CD14-positive monocyte (primary cell): Measurements from ENCODE around the gene TMEM52B. TPM values are rescaled to one million over a fixed set of nuclear protein-coding genes. Genes with fewer than 3 reads are reported as not detected.
A peak's percentile ranks its signal among the peaks of the same experiment; 100 is the strongest.

Source experiments
- DNase-seq, 3 donors: peaks; one replicate each; pipeline ENCODE4 v3.0.0-alpha.2; 2011 to 2022
- H2AFZ ChIP-seq: 2 replicates; pipeline ENCODE4 v1.6.0; 2012; ENCODE audit warnings: mild to moderate bottlenecking, low read depth, low read length, inconsistent platforms; ENCODE audit not compliant: insufficient read depth, poor library complexity, severe bottlenecking
- H3K27ac ChIP-seq, 2 donors: 1 replicate in 1 of 2; 2 replicates in 1 of 2; pipeline ENCODE4 v1.5.1; 2012 to 2013; ENCODE audit warnings: low read length in 2 of 2, control low read depth in 1 of 2, inconsistent platforms in 1 of 2, low read depth in 1 of 2, mild to moderate bottlenecking in 1 of 2
- H3K27me3 ChIP-seq, 2 donors: one replicate each; pipeline versions ENCODE4 v1.6.0 to v1.6.1; 2011 to 2013; ENCODE audit warnings: low read length in 2 of 2; ENCODE audit not compliant: control insufficient read depth in 2 of 2, insufficient read depth in 2 of 2
- H3K36me3 ChIP-seq, 2 donors: replicated peaks in 1 of 2; 1 replicate in 1 of 2; 2 replicates in 1 of 2; pipeline versions ENCODE4 v1.5.1 to v1.6.1; 2012 to 2013; ENCODE audit warnings: low read length in 2 of 2, control low read depth in 1 of 2, inconsistent platforms in 1 of 2, mild to moderate bottlenecking in 1 of 2; ENCODE audit not compliant: insufficient read depth in 2 of 2, control insufficient read depth in 1 of 2
- H3K4me1 ChIP-seq, 2 donors: 1 replicate in 1 of 2; 2 replicates in 1 of 2; pipeline versions ENCODE4 v1.5.1 to v1.6.1; 2012 to 2013; ENCODE audit warnings: low read length in 2 of 2, control low read depth in 1 of 2, inconsistent platforms in 1 of 2, mild to moderate bottlenecking in 1 of 2, moderate library complexity in 1 of 2; ENCODE audit not compliant: insufficient read depth in 2 of 2, control insufficient read depth in 1 of 2
- H3K4me2 ChIP-seq: replicated peaks from 2 replicates; pipeline ENCODE3; 2012; ENCODE audit warnings: low read length, moderate library complexity, mild to moderate bottlenecking; ENCODE audit not compliant: poor library complexity, severe bottlenecking; ENCODE audit errors: extremely low read depth
- H3K4me3 ChIP-seq, 3 experiments: fragments of 200-600 bp in 1 of 3; sonication (generic) in 1 of 3; replicated peaks in 1 of 3; 1 replicate in 2 of 3; 2 replicates in 1 of 3; pipeline ENCODE4 v1.5.1; 2011 to 2013; ENCODE audit warnings: low read length in 3 of 3, mild to moderate bottlenecking in 3 of 3, control low read depth in 2 of 3, low read depth in 2 of 3, inconsistent platforms in 1 of 3, moderate library complexity in 1 of 3
- H3K79me2 ChIP-seq: 2 replicates; pipeline ENCODE4 v1.6.0; 2012; ENCODE audit warnings: mild to moderate bottlenecking, control low read depth, inconsistent platforms, low read length, moderate library complexity; ENCODE audit not compliant: insufficient read depth
- H3K9ac ChIP-seq: 2 replicates; pipeline ENCODE4 v1.6.0; 2017; ENCODE audit warnings: low read length, mild to moderate bottlenecking; ENCODE audit not compliant: insufficient read depth, poor library complexity, severe bottlenecking
- H3K9me3 ChIP-seq, 2 donors: replicated peaks in 1 of 2; 1 replicate in 1 of 2; 2 replicates in 1 of 2; pipeline versions ENCODE4 v1.5.1 to v1.6.1; 2012 to 2013; ENCODE audit warnings: low read length in 2 of 2, control low read depth in 1 of 2; ENCODE audit not compliant: control insufficient read depth in 1 of 2, insufficient read depth in 1 of 2
- H4K20me1 ChIP-seq: 2 replicates; pipeline ENCODE4 v1.6.0; 2012; ENCODE audit warnings: mild to moderate bottlenecking, low read length, control low read depth, moderate library complexity; ENCODE audit not compliant: insufficient read depth
- H3K27ac Mint-ChIP-seq, 7 donors: one replicate each; pipeline ENCODE4 v1.8.0; 2020; ENCODE audit warnings: mild to moderate bottlenecking in 7 of 7, mixed read lengths in 7 of 7, moderate library complexity in 6 of 7, inconsistent platforms in 2 of 7
- H3K27me3 Mint-ChIP-seq, 3 donors: one replicate each; pipeline ENCODE4 v1.8.0; 2021 to 2022; ENCODE audit warnings: low read depth in 3 of 3, mild to moderate bottlenecking in 3 of 3, mixed read lengths in 3 of 3, moderate library complexity in 3 of 3, inconsistent platforms in 1 of 3
- H3K36me3 Mint-ChIP-seq, 2 donors: one replicate each; pipeline ENCODE4 v1.8.0; 2020; ENCODE audit warnings: mixed read lengths in 2 of 2, inconsistent platforms in 1 of 2, mild to moderate bottlenecking in 1 of 2
- H3K4me1 Mint-ChIP-seq: one replicate; pipeline ENCODE4 v1.8.0; 2020; ENCODE audit warnings: mild to moderate bottlenecking, mixed read lengths
- H3K4me3 Mint-ChIP-seq, 2 donors: one replicate each; pipeline ENCODE4 v1.8.0; 2020; ENCODE audit warnings: mild to moderate bottlenecking in 2 of 2, mixed read lengths in 2 of 2, moderate library complexity in 1 of 2
- H3K9me3 Mint-ChIP-seq, 7 donors: one replicate each; pipeline ENCODE4 v1.8.0; 2020 to 2022; ENCODE audit warnings: mixed read lengths in 7 of 7, mild to moderate bottlenecking in 6 of 7, moderate library complexity in 6 of 7, inconsistent platforms in 2 of 7
- WGBS: methylation state at CpG from one replicate; pipeline ENCODE4 v1.1.5; 2013; ENCODE audit warnings: missing lambda C conversion rate; ENCODE audit not compliant: insufficient coverage; 5-methylcytosine and 5-hydroxymethylcytosine counted together
- intact Hi-C, 2 donors: fragments of 100-400 bp; cut with micrococcal nuclease; formaldehyde crosslinking; loops; one replicate each; pipeline versions ENCODE4 v1.15.0 to v1.15.1; 2023
- polyA plus RNA-seq, 3 donors: library from polyadenylated mRNA; depleted of rRNA in 1 of 3; unstranded in 2 of 3; stranded (reverse) in 1 of 3; fragments of 300-500 nt in 2 of 3; fragments of >200 nt in 1 of 3; fragmentation: Illumina TruSeq in 2 of 3; gene quantifications; 1 replicate in 2 of 3; 2 replicates in 1 of 3; pipeline ENCODE4 v1.2.3, GENCODE V29; 2012 to 2021
- TF ChIP-seq, protein P1 (sequence below): fragments of 200-600 bp; IDR thresholded peaks from one replicate; pipeline ENCODE4 v1.8.0; 2022; ENCODE audit warnings: antibody characterized with exemption, mild to moderate bottlenecking

Gene TMEM52B
- polyA plus RNA-seq, 3 donors, result 0.54 to 2.4 (median 0.58) TPM

DNA sequence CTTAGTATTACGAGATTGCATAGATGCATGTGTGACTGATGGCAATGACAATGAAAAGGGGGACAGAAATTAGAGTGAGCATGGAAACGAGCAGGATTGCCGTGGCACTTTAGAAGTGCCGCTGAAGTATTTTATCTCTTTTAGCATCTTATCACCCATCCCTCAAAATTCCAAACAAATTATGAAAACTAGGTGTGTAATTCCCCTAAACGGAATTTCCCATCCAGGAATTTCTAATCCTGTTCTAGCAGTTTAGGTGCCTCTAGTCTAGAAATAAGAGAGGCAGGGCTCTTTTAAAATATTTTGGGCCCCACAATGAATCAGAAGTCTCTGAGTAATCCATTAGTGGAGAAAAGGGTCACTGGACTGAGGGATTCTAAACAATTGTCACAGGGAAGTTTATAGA lies 947 bp downstream of the TMEM52B start:
- intact Hi-C loops, result no loop called here
- peak in 1 of 3 donors; percentile 41 for DNase-seq
- H3K4me3 ChIP-seq, result no peak overlapping the region
- no peaks in the 10 kb centered on the region for H3K9me3 ChIP-seq
- Mint-ChIP-seq H3K36me3 (no peaks in the 10 kb centered on the region), H3K4me3 (no peak overlapping the region), H3K27ac (no peak overlapping the region), H3K27me3 (no peaks in the 10 kb centered on the region), H3K9me3 (no peaks in the 10 kb centered on the region), H3K4me1 (peaks cover 41% of the 10 kb centered on the region)
- H4K20me1 ChIP-seq, result no peaks in the 10 kb centered on the region
- H3K79me2 ChIP-seq, result no peaks in the 10 kb centered on the region
- H3K4me1 ChIP-seq, result peaks cover 32 to 39% of the 10 kb centered on the region in 2 donors
- 100% methylated on average over 1 of the region's 5 CpGs for WGBS
- H2AFZ ChIP-seq, result no peak overlapping the region
- H3K4me2 ChIP-seq, result no peak overlapping the region
- no peaks in the 10 kb centered on the region for H3K27me3 ChIP-seq
- H3K27ac ChIP-seq, result no peak overlapping the region
- H3K36me3 ChIP-seq, result no peaks in the 10 kb centered on the region
- TF ChIP-seq, protein P1, sequence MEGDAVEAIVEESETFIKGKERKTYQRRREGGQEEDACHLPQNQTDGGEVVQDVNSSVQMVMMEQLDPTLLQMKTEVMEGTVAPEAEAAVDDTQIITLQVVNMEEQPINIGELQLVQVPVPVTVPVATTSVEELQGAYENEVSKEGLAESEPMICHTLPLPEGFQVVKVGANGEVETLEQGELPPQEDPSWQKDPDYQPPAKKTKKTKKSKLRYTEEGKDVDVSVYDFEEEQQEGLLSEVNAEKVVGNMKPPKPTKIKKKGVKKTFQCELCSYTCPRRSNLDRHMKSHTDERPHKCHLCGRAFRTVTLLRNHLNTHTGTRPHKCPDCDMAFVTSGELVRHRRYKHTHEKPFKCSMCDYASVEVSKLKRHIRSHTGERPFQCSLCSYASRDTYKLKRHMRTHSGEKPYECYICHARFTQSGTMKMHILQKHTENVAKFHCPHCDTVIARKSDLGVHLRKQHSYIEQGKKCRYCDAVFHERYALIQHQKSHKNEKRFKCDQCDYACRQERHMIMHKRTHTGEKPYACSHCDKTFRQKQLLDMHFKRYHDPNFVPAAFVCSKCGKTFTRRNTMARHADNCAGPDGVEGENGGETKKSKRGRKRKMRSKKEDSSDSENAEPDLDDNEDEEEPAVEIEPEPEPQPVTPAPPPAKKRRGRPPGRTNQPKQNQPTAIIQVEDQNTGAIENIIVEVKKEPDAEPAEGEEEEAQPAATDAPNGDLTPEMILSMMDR, result no peak
- no peak overlapping the region for H3K9ac ChIP-seq

GRCh38 chr12:10182354-10183049 lies 3.7 kb downstream of the TMEM52B start:
- intact Hi-C loops, result no loop called here
- Histone ChIP-seq H3K27ac (peak overlapping the region in 1 of 2 donors; percentile 87), H2AFZ (no peak overlapping the region), H3K4me2 (no peak overlapping the region), H3K9me3 (no peaks in the 10 kb centered on the region), H4K20me1 (no peaks in the 10 kb centered on the region), H3K4me1 (peaks cover 58 to 65% of the 10 kb centered on the region in 2 donors), H3K36me3 (no peaks in the 10 kb centered on the region), H3K4me3 (no peak overlapping the region), H3K9ac (peak overlapping the region; percentile 12), H3K27me3 (no peaks in the 10 kb centered on the region), H3K79me2 (no peaks in the 10 kb centered on the region)
- Mint-ChIP-seq H3K9me3 (no peaks in the 10 kb centered on the region), H3K36me3 (no peaks in the 10 kb centered on the region), H3K27ac (peak overlapping the region; percentile 86 to 99 (median 97)), H3K4me3 (peak overlapping the region in 1 of 2 donors; percentile 64), H3K27me3 (no peaks in the 10 kb centered on the region), H3K4me1 (peaks cover 64% of the 10 kb centered on the region)
- 0% methylated on average over 1 of the region's 5 CpGs for WGBS
- TF ChIP-seq, protein P1, result no peak
- peak; percentile 93 to 99 (median 98) for DNase-seq
